Mucosa of rectum (tissue), 2 donors: ENCODE data around the gene GRSF1.

Source experiments
- H3K27ac ChIP-seq, 2 donors: one replicate each; pipeline ENCODE4 v1.7.0; 2013; ENCODE audit warnings: inconsistent platforms in 2 of 2, low read depth in 2 of 2, low read length in 2 of 2
- H3K27me3 ChIP-seq, 2 donors: one replicate each; pipeline ENCODE4 v1.7.0; 2013; ENCODE audit warnings: low read length in 2 of 2; ENCODE audit not compliant: control insufficient read depth in 2 of 2, insufficient read depth in 2 of 2
- H3K36me3 ChIP-seq, 2 donors: one replicate each; pipeline ENCODE4 v1.7.0; 2013; ENCODE audit warnings: low read length in 2 of 2; ENCODE audit not compliant: control insufficient read depth in 2 of 2, insufficient read depth in 2 of 2
- H3K4me1 ChIP-seq, 2 donors: one replicate each; pipeline ENCODE4 v1.7.0; 2013; ENCODE audit warnings: low read length in 2 of 2, mild to moderate bottlenecking in 1 of 2; ENCODE audit not compliant: control insufficient read depth in 2 of 2, insufficient read depth in 2 of 2
- H3K4me3 ChIP-seq, 2 donors: one replicate each; pipeline ENCODE4 v1.7.0; 2013; ENCODE audit warnings: low read length in 2 of 2
- H3K9ac ChIP-seq, 2 donors: one replicate each; pipeline ENCODE4 v1.7.0; 2013; ENCODE audit warnings: low read length in 2 of 2, low read depth in 1 of 2, mild to moderate bottlenecking in 1 of 2
- H3K9me3 ChIP-seq, 2 donors: one replicate each; pipeline ENCODE4 v1.7.0; 2013; ENCODE audit warnings: low read length in 2 of 2; ENCODE audit not compliant: control insufficient read depth in 2 of 2
- donor health status: healthy.
- donor health status: Normal muscosa, but diverticular disease.

The GRSF1 gene

GRCh38 chr4:70815370-70815769, 24.3 kb downstream of the GRSF1 start:
- Histone ChIP-seq H3K36me3 (peaks cover 19 to 20% of the 10 kb centered on the region in 2 donors), H3K27ac (no peak overlapping the region), H3K4me1 (no peaks in the 10 kb centered on the region), H3K9me3 (no peaks in the 10 kb centered on the region), H3K4me3 (no peak overlapping the region), H3K27me3 (no peaks in the 10 kb centered on the region), H3K9ac (no peak overlapping the region)

DNA sequence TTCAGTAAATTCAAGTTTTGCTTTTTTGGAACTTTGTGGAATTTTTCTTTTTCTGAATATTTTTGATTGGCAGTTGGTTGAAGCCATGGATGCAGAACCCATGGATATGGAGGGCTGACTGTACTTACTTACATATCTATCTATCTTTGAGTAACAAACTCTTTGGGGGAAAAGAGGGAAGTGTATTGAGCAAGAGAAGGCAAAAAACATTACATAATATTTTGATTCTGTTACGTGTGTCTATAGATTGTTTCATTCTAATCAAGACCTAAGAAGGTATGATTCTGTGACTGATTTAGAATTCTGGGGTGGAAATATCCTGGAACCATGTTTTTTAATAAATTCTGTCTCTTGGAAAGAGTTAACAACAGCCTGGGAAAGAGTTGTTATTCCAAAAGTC, 31.5 kb downstream of the GRSF1 start:
- no peak overlapping the region for H3K9ac ChIP-seq
- H3K27ac ChIP-seq, result no peak overlapping the region
- no peaks in the 10 kb centered on the region for H3K9me3 ChIP-seq
- no peaks in the 10 kb centered on the region for H3K4me1 ChIP-seq
- H3K4me3 ChIP-seq, result no peak overlapping the region
- no peaks in the 10 kb centered on the region for H3K36me3 ChIP-seq
- H3K27me3 ChIP-seq, result no peaks in the 10 kb centered on the region

DNA sequence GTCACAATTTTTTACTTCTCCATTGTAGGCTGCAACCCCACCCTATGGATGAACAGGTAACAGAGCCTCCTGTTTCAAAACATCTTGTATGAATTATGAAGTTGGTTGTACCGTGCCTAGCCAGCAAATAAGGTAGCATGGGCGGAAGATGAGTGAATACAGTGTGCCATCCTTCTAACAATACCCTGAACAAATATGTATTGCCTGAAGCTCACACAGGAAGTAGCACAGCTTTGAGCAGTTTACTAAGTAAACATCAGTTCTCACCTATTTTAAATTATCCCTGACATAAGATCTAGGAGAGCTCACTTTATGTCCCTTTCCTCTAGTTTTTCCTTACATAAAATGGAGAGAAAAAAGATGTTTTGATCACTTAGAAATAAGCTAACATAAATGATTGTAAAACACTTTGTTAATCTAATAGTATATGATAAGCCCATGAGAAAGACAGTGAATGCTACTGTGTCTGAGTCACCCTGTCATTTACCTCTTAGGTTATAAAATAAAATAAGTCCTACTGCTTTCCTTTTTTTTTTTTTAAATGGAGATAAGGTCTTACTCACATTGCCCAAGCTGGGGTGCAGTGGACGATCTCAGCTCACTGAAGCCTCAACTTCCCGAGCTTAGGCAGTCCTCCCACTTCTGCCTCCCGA, 36.6 kb downstream of the GRSF1 start:
- no peaks in the 10 kb centered on the region for H3K36me3 ChIP-seq
- no peak overlapping the region for H3K9ac ChIP-seq
- H3K4me3 ChIP-seq, result no peak overlapping the region
- H3K27ac ChIP-seq, result no peak overlapping the region
- H3K27me3 ChIP-seq, result no peaks in the 10 kb centered on the region
- no peaks in the 10 kb centered on the region for H3K4me1 ChIP-seq
- H3K9me3 ChIP-seq, result no peaks in the 10 kb centered on the region

DNA sequence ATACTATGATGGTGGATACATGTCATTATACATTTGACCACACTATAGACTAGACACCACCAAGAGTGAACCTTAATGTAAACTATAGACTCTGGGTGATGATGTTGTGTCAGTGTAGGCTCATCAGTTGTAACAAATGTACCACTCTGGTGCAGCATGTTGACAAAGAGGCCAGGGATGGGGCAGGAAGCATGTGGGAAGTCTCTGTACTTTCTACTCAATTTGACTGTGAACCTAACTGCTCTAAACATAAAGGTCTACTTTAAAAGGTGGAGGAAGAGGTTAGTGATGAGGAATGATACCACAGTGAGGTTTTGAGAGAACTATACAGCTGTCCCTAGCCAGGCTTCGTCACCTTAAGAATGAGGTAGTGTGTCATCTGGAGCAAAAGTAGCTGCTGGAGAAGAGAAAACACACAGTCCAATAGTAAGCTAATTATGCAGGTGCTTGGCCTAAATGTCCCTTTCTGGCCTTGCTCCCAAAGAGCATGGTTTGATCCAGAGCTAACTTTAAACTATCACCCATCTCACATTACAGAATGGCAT, 38.4 kb downstream of the GRSF1 start:
- Histone ChIP-seq H3K4me3 (no peak overlapping the region), H3K4me1 (no peaks in the 10 kb centered on the region), H3K27ac (no peak overlapping the region), H3K9me3 (no peaks in the 10 kb centered on the region), H3K27me3 (no peaks in the 10 kb centered on the region), H3K36me3 (peaks cover 3 to 4% of the 10 kb centered on the region in 2 donors), H3K9ac (no peak overlapping the region)

GRCh38 chr4:70793626-70794025, 46.1 kb downstream of the GRSF1 start:
- no peak overlapping the region for H3K4me3 ChIP-seq

GRCh38 chr4:70788733-70789132, 51.0 kb downstream of the GRSF1 start:
- Histone ChIP-seq H3K9me3 (no peaks in the 10 kb centered on the region), H3K36me3 (peaks cover 16 to 20% of the 10 kb centered on the region in 2 donors), H3K27me3 (no peaks in the 10 kb centered on the region), H3K9ac (no peak overlapping the region), H3K27ac (no peak overlapping the region), H3K4me3 (no peak overlapping the region), H3K4me1 (no peaks in the 10 kb centered on the region)

More at GRCh38 chr4:70793626-70794025, 46.1 kb downstream of the GRSF1 start:
- Histone ChIP-seq H3K36me3 (peaks cover 25 to 30% of the 10 kb centered on the region in 2 donors), H3K4me1 (no peaks in the 10 kb centered on the region), H3K9ac (no peak overlapping the region), H3K9me3 (no peaks in the 10 kb centered on the region), H3K27me3 (no peaks in the 10 kb centered on the region), H3K27ac (no peak overlapping the region)

GRCh38 chr4:70787496-70787895, 52.2 kb downstream of the GRSF1 start:
- Histone ChIP-seq H3K9ac (no peak overlapping the region), H3K4me1 (no peaks in the 10 kb centered on the region), H3K4me3 (no peak overlapping the region), H3K27me3 (no peaks in the 10 kb centered on the region), H3K36me3 (peaks cover 16 to 22% of the 10 kb centered on the region in 2 donors), H3K27ac (no peak overlapping the region), H3K9me3 (no peaks in the 10 kb centered on the region)

DNA sequence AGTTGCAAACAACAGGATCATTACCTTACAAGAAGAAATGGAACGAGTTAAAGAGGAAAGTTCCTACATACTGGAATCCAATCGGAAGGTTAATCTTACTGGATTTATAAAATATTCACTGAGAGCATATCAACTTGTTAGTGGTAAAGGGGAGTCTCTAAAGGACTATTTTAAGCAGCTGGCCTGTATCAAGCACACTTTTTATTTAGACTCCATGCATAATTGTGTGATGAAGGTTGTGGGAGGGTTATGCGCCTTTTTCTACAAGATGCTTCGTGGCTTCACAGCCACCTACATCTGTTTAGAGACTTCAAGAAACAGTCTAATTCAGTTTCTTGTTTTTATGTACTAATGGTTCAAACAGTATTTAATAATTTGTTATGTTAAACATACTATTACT, 56.6 kb downstream of the GRSF1 start:
- H3K27me3 ChIP-seq, result no peaks in the 10 kb centered on the region
- H3K27ac ChIP-seq, result no peak overlapping the region
- no peaks in the 10 kb centered on the region for H3K9me3 ChIP-seq
- no peak overlapping the region for H3K4me3 ChIP-seq
- H3K9ac ChIP-seq, result no peak overlapping the region
- peaks cover 8% of the 10 kb centered on the region in 2 donors for H3K36me3 ChIP-seq
- no peaks in the 10 kb centered on the region for H3K4me1 ChIP-seq

- H3K9me3 ChIP-seq, result no peaks in the 10 kb centered on the region
These were observed 60.7 kb downstream of the GRSF1 start for GRCh38 chr4:70778888-70779422.

DNA sequence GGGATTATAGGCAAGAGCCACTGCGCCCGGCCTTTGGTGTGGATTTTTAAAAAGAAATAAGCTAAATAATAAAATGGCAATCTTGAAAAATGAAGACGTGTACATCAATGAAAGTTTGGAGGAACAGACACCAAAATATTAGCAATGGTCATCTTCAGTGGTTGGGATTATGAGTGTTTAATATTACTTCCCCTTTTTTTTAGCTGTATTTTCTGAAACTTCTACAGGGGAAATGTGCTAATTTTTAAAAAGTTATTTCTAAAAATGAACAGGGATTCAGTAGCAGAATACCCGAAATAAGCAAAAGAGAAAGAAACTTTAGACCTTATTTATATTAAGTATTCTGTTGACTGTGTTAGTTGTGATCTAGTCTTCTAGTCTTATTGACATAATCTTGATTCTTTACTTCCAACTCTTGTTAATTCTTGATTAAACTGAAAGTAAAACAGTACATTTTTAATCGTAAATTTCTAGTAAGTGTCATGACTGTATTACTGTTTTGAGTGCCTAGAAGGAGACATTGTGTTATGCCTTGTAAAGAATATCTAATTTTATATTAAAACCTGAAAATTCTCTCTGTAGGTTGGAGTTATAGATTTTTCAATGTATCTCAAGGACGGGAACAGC, 66.6 kb downstream of the GRSF1 start:
- no peak overlapping the region for H3K9ac ChIP-seq
- H3K4me3 ChIP-seq, result no peak overlapping the region
- H3K27ac ChIP-seq, result no peak overlapping the region
- H3K36me3 ChIP-seq, result peaks cover 19 to 21% of the 10 kb centered on the region in 2 donors
- H3K9me3 ChIP-seq, result no peaks in the 10 kb centered on the region
- no peaks in the 10 kb centered on the region for H3K27me3 ChIP-seq
- no peaks in the 10 kb centered on the region for H3K4me1 ChIP-seq

More at GRCh38 chr4:70778888-70779422, 60.7 kb downstream of the GRSF1 start:
- no peak overlapping the region for H3K27ac ChIP-seq
- H3K4me3 ChIP-seq, result no peak overlapping the region
- H3K27me3 ChIP-seq, result no peaks in the 10 kb centered on the region
- no peak overlapping the region for H3K9ac ChIP-seq
- H3K4me1 ChIP-seq, result no peaks in the 10 kb centered on the region
- peaks cover 5 to 8% of the 10 kb centered on the region in 2 donors for H3K36me3 ChIP-seq
